Upper lobe of left lung (tissue), 4 donors: Measurements from ENCODE around the gene MRTFB.

Source experiments
- POLR2A ChIP-seq, 4 donors: fragments of 450-650 bp; IDR thresholded peaks; one replicate each; pipeline ENCODE4 v1.5.1; 2016 to 2017; ENCODE audit warnings: antibody characterized with exemption in 4 of 4, mild to moderate bottlenecking in 2 of 4
- POLR2AphosphoS5 ChIP-seq, 2 donors: sonication (generic); formaldehyde crosslinking; IDR thresholded peaks; one replicate each; pipeline ENCODE4 v1.5.1; 2017; ENCODE audit warnings: antibody characterized with exemption in 2 of 2
- TF ChIP-seq, protein P1 (sequence below), 6 experiments: fragments of 450-650 bp in 4 of 6; fragments of 200-600 bp in 2 of 6; sonication (generic) in 2 of 6; IDR thresholded peaks; one replicate each; pipeline ENCODE4 v1.5.1; 2016 to 2019; ENCODE audit warnings: antibody characterized with exemption in 6 of 6

DNA sequence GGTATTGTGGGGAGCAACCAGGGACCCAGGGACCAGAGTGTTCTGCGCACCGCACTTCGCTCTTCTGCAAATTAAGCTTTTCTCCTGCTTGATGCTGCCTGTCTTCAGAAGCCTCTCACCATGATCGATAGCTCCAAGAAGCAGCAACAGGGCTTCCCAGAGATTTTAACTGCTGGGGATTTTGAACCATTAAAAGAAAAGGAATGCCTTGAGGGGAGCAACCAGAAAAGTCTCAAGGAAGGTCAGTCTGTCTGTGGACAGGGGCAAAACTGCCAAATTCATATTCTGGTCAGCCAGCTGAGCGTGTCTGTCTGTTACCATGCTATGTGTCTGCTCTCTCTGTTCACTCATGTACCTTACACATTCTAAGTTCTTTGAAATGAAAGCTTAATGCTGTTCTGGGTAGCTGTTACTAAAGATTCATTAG is 115.7 kb downstream of the MRTFB start:
- TF ChIP-seq, protein P1, sequence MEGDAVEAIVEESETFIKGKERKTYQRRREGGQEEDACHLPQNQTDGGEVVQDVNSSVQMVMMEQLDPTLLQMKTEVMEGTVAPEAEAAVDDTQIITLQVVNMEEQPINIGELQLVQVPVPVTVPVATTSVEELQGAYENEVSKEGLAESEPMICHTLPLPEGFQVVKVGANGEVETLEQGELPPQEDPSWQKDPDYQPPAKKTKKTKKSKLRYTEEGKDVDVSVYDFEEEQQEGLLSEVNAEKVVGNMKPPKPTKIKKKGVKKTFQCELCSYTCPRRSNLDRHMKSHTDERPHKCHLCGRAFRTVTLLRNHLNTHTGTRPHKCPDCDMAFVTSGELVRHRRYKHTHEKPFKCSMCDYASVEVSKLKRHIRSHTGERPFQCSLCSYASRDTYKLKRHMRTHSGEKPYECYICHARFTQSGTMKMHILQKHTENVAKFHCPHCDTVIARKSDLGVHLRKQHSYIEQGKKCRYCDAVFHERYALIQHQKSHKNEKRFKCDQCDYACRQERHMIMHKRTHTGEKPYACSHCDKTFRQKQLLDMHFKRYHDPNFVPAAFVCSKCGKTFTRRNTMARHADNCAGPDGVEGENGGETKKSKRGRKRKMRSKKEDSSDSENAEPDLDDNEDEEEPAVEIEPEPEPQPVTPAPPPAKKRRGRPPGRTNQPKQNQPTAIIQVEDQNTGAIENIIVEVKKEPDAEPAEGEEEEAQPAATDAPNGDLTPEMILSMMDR (IDR thresholded peaks at IDR 0.05): no peak
- no peak for TF ChIP-seq POLR2A (IDR thresholded peaks at IDR 0.05)
- no peak for TF ChIP-seq POLR2AphosphoS5 (IDR thresholded peaks at IDR 0.05)
